ENCODE measurements around the gene NTN3.
A peak's percentile ranks its signal among the peaks of the same experiment; 100 is the strongest.
"Not testable (repeated sequence)": the region's sequence is repeated elsewhere in the genome, so short reads cannot be mapped to it uniquely, and the experiment has no call there.

Gene NTN3

DNA sequence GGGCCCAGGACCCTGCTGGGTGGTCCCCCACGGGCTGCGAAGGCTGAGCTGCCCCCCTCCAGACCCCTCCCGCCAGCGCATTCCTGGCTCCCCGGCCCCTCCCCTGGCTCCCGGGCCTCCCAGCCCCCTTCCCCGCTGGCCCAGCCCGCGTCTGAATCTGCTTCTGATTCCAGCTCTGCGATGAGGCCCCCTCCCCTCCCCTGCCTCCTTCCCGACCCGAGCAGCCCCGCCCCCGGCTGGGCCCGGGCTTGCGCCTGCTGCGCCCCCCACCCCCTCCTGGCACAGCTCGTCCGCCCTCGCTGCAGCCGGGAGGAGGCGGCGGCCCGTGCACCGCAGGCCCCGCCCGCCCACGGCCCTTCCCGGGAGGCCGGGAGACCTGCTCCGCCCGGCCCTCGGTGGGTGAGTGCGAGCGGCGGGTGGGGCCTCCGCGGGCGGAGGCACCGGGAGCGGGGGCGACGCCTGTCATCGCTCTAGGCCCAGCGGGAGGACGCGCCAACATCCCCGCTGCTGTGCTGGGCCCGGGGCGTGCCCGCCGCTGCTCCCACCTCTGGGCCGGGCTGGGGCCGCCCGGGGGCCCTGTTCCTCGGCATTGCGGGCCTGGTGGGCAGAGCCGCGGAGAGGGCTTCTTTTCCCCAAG is at the start of gene NTN3:
TSS of gene NTN3 (plus strand) at position 282 of the 637 bp plus-strand sequence. CDS start 405 bp downstream, outside the sequence.
- no peak for DNase-seq

GRCh38 chr16:2422123-2422867 is 48.8 kb upstream of the NTN3 start:
- no peak for DNase-seq

- DNase-seq: no peak
Measured at GRCh38 chr16:2424061-2425007, 46.8 kb upstream of the NTN3 start.

- DNase-seq: no peak
Measured at GRCh38 chr16:2425008-2425518, 46.0 kb upstream of the NTN3 start.

- no peak for DNase-seq
Measured at GRCh38 chr16:2425825-2426430, 45.2 kb upstream of the NTN3 start.

- DNase-seq: no peak
Measured at GRCh38 chr16:2426941-2427361, 44.1 kb upstream of the NTN3 start.

- DNase-seq: no peak
Measured at GRCh38 chr16:2427526-2427925, 43.6 kb upstream of the NTN3 start.

GRCh38 chr16:2428051-2428783 is 42.9 kb upstream of the NTN3 start:
- DNase-seq: no peak

DNA sequence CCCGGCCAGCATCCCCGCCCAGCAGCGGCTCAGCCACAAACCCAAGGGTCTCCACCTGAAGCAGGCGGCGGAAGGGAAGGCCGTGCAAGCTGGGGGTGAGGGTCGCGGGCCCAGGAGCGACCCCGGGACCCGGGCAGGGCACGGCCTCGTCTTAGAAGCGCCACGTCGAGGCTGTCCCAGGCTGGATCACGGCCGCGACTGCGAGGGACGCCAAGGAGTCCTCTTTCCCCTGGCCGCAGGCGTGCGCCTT is 42.4 kb upstream of the NTN3 start:
- DNase-seq: no peak

- DNase-seq: peak; percentile 98
Measured at GRCh38 chr16:2429034-2429770, 41.9 kb upstream of the NTN3 start, which contains the start of gene CCNF. CCNF (plus strand) TSS chr16:2429447; CDS start chr16:2429482, 35 bp downstream.

GRCh38 chr16:2429771-2430663 is 41.1 kb upstream of the NTN3 start:
- no peak for DNase-seq

GRCh38 chr16:2432286-2432685 is 38.8 kb upstream of the NTN3 start:
- DNase-seq: no peak

- no peak for DNase-seq
Measured at GRCh38 chr16:2432801-2433505, 38.1 kb upstream of the NTN3 start.

GRCh38 chr16:2435236-2435635 is 35.9 kb upstream of the NTN3 start:
- not testable (repeated sequence) for DNase-seq

- no peak for DNase-seq
Measured at GRCh38 chr16:2436110-2436509, 35.0 kb upstream of the NTN3 start.

- no peak for DNase-seq
Measured at GRCh38 chr16:2437032-2437790, 33.9 kb upstream of the NTN3 start.

DNA sequence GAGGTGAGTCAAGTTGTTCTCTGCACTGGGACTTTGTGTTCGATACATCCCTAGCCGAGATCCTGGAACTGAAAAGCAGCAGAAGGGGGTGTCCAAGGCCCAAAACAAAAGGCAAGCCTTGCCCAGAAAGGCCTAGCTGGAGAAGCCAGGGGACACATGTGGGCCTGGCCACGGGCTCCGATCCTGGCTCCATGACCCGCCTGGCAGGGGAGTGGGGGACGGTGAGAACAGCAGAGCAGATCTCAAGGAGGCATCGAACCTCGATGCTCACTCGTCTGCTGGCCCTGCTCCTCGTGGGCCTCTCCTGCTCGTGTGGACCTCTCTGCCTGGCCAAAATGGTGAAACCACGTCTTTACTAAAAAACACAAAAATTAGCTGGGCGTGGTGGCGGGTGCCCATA is 33.0 kb upstream of the NTN3 start:
- DNase-seq: no peak

- DNase-seq: no peak
Measured at GRCh38 chr16:2439598-2439997, 31.5 kb upstream of the NTN3 start.
